K562 (cell line): ENCODE measurements around the gene GAB2. TPM values are rescaled to one million over a fixed set of nuclear protein-coding genes. Genes with fewer than 3 reads are reported as not detected.

Source experiments
- ARID1B ChIP-seq: fragments of 450-650 bp; IDR thresholded peaks from 2 replicates; pipeline ENCODE4 v1.6.1; 2016; ENCODE audit warnings: antibody characterized with exemption, mild to moderate bottlenecking, inconsistent platforms
- ARID4B ChIP-seq: sonication (generic); formaldehyde crosslinking; IDR thresholded peaks from 2 replicates; pipeline ENCODE4 v1.8.0; 2022; ENCODE audit warnings: mild to moderate bottlenecking, missing genetic modification reagents
- FOXM1 ChIP-seq, 2 experiments: fragments of 450-650 bp in 1 of 2; sonication (generic) in 1 of 2; formaldehyde crosslinking in 1 of 2; IDR thresholded peaks; 2 replicates each; pipeline versions ENCODE4 v1.6.1 to v1.9.0; 2017 to 2022; ENCODE audit warnings: low read depth in 2 of 2, mild to moderate bottlenecking in 2 of 2, missing genetic modification reagents in 1 of 2, moderate library complexity in 1 of 2
- PHF8 ChIP-seq: fragments of 200-600 bp; sonication (generic); IDR thresholded peaks from 2 replicates; pipeline ENCODE4 v1.6.1; 2012; ENCODE audit warnings: mixed run types, mild to moderate bottlenecking, inconsistent platforms, low read length, moderate library complexity, borderline replicate concordance
- SAP30 ChIP-seq: fragments of 200-600 bp; sonication (generic); IDR thresholded peaks from 2 replicates; pipeline ENCODE4 v1.6.1; 2012; ENCODE audit warnings: borderline replicate concordance, low read depth, mild to moderate bottlenecking, moderate library complexity, low read length, control low read depth, inconsistent platforms; ENCODE audit not compliant: insufficient read depth, poor library complexity, severe bottlenecking
- TBL1XR1 ChIP-seq, 2 experiments: IDR thresholded peaks; 2 replicates each; pipeline ENCODE4 v1.6.1; 2012; ENCODE audit warnings: improper control_type of control experiment in 2 of 2, low read length in 2 of 2, mild to moderate bottlenecking in 1 of 2
- YY1 ChIP-seq, 3 experiments: IDR thresholded peaks; 2 replicates each; pipeline ENCODE4 v1.6.1; 2011; ENCODE audit warnings: low read length in 2 of 3, mild to moderate bottlenecking in 2 of 3, moderate library complexity in 2 of 3, borderline replicate concordance in 1 of 3, control low read depth in 1 of 3, low read depth in 1 of 3; ENCODE audit not compliant: insufficient read depth in 3 of 3, insufficient replicate concordance in 2 of 3, control insufficient read depth in 1 of 3, insufficient read length in 1 of 3; ENCODE audit errors: extremely low read depth in 1 of 3
- ZNF507 ChIP-seq: conservative IDR thresholded peaks from 2 replicates; pipeline ENCODE4 v1.6.1; 2017; ENCODE audit warnings: missing genetic modification characterization, missing compliant biosample characterization
- polyA plus RNA-seq, 8 experiments: library from polyadenylated mRNA; depleted of rRNA in 4 of 8; stranded (reverse) in 5 of 8; unstranded in 3 of 8; fragments of >200 nt; fragmentation: Nextera tagmentation in 2 of 8; fragmentation: Illumina TruSeq in 1 of 8; extraction: Ambion mirVana in 2 of 8; extraction: Trizol in 1 of 8; gene quantifications; 2 replicates each; pipeline versions ENCODE4 v1.2.1 to v1.2.3, GENCODE V29; 2011 to 2014; ENCODE audit warnings: inconsistent platforms in 1 of 8, missing spikeins in 1 of 8
- total RNA-seq, 7 experiments: library from RNA; depleted of rRNA in 6 of 7; stranded (reverse); fragments of >200 nt in 6 of 7; fragmentation: Illumina TruSeq in 2 of 7; extraction: Trizol in 2 of 7; gene quantifications; 2 replicates each; pipeline versions ENCODE4 v1.2.1 to v1.2.3, GENCODE V29; 2011 to 2021; ENCODE audit warnings: low replicate concordance in 1 of 7
- TF ChIP-seq, protein P1 (sequence below): sonication (generic); formaldehyde crosslinking; IDR thresholded peaks from 2 replicates; pipeline ENCODE4 v1.8.0; 2022; ENCODE audit warnings: mild to moderate bottlenecking, missing genetic modification reagents

Gene GAB2
- total and polyA plus RNA-seq, 9 of the 15 experiments (the other 6 are each of a cell fraction or from before 2014, with no cell fraction given) = 2.3 to 35.2 (median 16.1) TPM

DNA sequence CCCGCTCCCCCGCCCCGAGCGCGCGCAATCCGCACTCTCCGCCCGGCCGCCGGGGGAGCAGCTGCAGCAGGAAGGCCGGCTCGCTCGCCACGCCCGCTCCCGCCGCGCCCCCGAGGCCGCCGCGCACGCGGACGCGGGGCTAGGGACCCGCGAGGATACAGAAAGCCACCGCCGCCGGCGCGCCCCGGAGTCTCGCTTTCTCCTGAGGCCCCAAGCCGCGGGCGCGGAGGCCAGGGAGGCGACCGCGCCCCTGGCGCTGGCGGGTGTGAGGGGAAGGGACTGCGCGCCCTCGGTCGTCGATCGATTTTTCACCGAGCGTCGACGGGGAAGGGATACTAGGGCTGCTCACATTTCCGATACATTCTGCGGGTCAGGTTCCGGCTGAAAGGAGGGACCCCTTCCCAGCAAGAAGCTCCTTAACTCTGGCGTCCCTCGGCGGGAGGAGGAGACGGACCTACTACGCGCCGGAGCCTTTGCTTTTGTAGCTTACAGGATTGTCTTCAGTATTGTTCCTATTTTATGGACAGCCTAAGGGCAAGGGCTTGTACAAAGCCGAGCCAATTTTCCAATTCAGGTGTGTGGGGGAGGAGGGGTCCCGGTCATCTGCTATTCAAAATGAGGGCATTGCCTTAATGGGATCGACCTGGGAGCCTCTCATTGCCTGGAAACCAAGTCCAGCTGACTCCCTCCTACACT lies 416 bp upstream of the GAB2 start (continued):
- peak; percentile 57; the same call in 1 of the 2 replicates for TF ChIP-seq ARID4B (CRISPR knock-in tag)
- TF ChIP-seq, protein P1, sequence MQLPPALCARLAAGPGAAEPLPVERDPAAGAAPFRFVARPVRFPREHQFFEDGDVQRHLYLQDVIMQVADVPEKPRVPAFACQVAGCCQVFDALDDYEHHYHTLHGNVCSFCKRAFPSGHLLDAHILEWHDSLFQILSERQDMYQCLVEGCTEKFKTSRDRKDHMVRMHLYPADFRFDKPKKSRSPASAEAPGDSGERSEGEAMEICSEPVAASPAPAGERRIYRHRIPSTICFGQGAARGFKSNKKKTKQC = peak; percentile 56; the same call in 1 of the 2 replicates
- TF ChIP-seq YY1 (IDR thresholded peaks at IDR 0.05; ENCODE audit: borderline replicate concordance in 1 of 3, control insufficient read depth in 1 of 3, extremely low read depth in 1 of 3, insufficient read depth in 3 of 3, insufficient read length in 1 of 3, insufficient replicate concordance in 2 of 3, low read depth in 1 of 3, low read length in 2 of 3) = peak in 1 of 3 experiments; percentile 35
- TF ChIP-seq SAP30 = peak; percentile 49
- no peak for TF ChIP-seq TBL1XR1 (IDR thresholded peaks at IDR 0.05; ENCODE audit: low read length in 2 of 2)
- TF ChIP-seq ZNF507 (tag) = no peak
- TF ChIP-seq ARID1B = no peak
- TF ChIP-seq FOXM1 (IDR thresholded peaks at IDR 0.05; ENCODE audit: low read depth) = no peak
- TF ChIP-seq FOXM1 (CRISPR knock-in tag; IDR thresholded peaks at IDR 0.05; ENCODE audit: low read depth) = 0 out of 2 replicates have a peak, but pooled peaks have one; percentile 53
- TF ChIP-seq PHF8 = peak; percentile 69; the same call in 1 of the 2 replicates
